LNCaP clone FGC (cell line): Measurements from ENCODE around the gene USP6NL.

ENCODE experiments used
- DNase-seq: peaks from one replicate; pipeline ENCODE4 v3.0.0-alpha.2; 2011; ENCODE audit warnings: low read depth
- H3K4me3 ChIP-seq: 2 replicates; pipeline ENCODE4 v1.5.1; 2011; ENCODE audit warnings: mild to moderate bottlenecking, low read depth, low read length, control low read depth
- CTCF ChIP-seq: IDR thresholded peaks from 2 replicates; pipeline ENCODE4 v1.5.1; 2012; ENCODE audit warnings: mild to moderate bottlenecking; ENCODE audit not compliant: control insufficient read depth, insufficient read depth; ENCODE audit errors: extremely low read depth

Gene USP6NL

DNA sequence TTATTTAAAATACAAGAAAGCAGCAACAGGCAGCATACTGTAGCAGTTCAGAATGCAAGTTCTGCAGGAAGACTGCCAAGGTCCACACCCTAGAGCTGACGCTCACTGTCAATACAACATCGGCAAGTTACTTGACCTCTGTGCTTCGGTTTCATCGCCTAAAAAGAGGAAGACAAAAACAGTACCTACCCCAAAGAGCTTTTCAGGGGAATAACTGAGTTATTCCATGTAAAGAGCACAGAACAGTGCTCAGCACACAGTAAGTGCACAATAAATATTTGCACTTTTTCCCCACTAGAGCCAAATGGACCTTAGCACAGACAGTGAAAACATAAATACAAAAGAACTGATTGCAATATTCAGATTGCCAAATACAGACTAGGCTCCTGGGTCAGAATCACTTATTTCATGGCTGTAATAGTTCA is 88.6 kb downstream of the USP6NL start:
- no peak for DNase-seq
- no peak overlapping the region for H3K4me3 ChIP-seq
- TF ChIP-seq CTCF, result no peak

DNA sequence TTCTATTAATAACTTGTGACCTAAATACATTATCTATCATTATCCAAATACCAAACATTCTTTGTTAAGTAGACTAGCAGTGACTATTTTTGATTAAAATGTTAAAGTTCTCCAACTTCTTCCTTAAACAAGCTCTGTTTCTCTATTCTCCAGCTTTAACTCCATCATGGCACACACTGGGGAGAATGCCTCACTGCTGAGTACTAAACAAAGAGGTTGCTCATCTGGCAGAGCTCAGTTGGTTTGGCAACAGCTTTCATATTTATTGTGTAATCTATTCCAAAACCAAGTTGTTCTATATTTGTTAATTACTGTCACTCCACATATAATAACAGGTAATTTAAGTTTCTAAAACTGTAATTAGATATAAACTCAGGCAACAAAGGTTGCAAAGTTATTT is 89.6 kb downstream of the USP6NL start:
- DNase-seq, result no peak
- H3K4me3 ChIP-seq, result no peak overlapping the region
- TF ChIP-seq CTCF, result no peak

DNA sequence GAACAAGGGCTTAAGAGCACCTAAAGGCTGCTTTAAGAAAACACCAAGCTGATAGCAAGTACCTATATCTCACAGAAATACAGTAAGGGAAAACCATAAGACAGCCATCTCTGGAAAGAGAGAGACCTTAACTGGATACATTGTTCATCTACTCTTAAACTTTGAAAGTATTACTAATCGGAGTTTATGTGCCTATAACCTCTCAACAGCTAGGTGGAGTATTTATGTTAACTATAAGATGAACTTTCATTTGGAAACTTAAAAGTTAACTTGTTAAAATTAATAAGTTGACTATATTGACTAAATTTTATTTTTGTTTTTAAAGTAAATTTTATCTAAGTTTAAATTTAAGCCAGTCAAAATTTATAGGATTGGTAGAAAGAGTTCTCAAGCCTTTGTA is 90.6 kb downstream of the USP6NL start:
- no peak overlapping the region for H3K4me3 ChIP-seq
- DNase-seq, result no peak
- TF ChIP-seq CTCF, result no peak

GRCh38 chr10:11517150-11517549 is 94.3 kb downstream of the USP6NL start:
- no peak for DNase-seq
- TF ChIP-seq CTCF, result no peak
- H3K4me3 ChIP-seq, result no peak overlapping the region

DNA sequence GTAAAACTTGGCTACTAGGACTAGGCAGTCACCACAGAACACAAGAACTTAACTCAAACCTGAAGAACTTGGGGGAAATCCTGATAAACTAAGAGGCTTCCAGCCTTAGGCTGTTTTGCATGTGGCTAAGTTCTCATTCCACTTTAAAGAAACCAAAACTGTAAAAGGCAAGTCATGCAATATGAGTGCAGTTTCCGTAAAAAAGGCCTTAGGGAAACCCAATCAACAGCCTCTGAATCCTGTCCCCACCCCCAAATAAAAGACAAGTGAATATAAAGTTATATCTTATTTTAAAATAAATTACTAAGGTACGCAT is 95.1 kb downstream of the USP6NL start:
- DNase-seq, result no peak
- no peak for TF ChIP-seq CTCF

DNA sequence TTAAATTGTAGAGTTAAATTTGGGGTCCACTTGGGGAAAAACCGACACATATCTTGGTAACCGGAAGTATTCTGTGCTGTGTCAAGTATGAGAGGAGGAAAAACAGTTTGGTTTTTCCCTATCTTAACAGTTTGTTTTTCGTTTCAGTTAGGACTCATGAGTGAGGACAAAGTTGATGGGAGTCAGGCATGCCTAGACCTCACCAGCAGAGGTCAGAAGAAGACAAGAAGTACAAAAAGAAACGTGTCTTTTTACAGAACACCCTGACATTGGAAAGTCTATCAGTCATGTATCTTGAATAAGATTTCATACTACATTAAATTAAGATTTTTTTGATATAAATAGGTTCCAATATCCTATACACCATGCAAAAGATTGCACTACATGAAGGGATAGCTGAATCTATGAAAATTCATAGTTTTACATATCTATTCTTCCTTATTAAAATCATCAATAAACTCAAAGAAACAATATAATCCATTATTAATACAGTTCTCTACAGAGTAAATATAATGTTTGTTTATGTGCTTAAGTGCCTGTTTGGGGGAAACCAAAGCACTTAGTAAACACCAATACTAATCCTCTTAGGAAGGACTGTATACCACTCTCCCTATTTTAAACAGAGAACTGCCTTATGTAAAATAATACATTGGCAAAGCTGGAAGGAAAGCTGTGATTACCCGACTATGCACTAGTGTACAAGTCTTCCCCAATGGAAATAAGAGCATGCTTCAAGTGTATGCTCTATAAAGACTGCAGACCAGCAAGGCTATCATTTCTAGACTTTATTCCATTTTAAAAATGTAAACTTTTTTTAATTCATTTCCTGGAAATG is 95.6 kb downstream of the USP6NL start:
- H3K4me3 ChIP-seq, result no peak overlapping the region
- DNase-seq, result peak; percentile 31
- TF ChIP-seq CTCF, result peak; percentile 91

More for the DNA sequence above, 95.1 kb downstream of the USP6NL start:
- no peak overlapping the region for H3K4me3 ChIP-seq

DNA sequence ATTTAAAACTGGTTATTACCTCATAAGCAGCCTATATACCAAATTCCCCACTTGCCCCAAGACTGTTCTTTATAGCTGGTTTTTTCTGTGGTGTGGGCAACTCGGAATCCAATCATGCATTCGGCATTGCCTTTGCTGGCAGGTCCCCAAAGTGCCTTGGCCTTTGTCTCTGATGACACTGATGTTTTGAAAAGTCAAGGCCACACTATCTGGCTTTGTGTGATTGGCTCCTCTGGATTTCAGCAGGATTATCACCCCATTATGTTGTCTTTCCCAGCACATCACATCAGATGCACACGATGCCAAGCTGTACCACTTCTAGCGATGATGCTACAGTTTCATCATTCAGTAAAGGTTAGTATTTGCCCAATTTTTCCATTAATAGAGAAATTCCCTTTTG is 97.7 kb downstream of the USP6NL start:
- DNase-seq, result no peak
- TF ChIP-seq CTCF, result no peak
- H3K4me3 ChIP-seq, result no peak overlapping the region
